SK-N-SH treated with all-trans-retinoic acid at 6 μM for 48 hours (cell line): ENCODE data around the gene DYNLT1.
A peak's percentile ranks its signal among the peaks of the same experiment; 100 is the strongest.

Experiments
- ATAC-seq: fragments of 200-7000 bp; cut with Tn5 transposase; 3 replicates; pipeline ENCODE4 v1.9.1; 2020; ENCODE audit warnings: mild to moderate bottlenecking, moderate library complexity
- ARNTL ChIP-seq: fragments of 450-650 bp; formaldehyde crosslinking; IDR thresholded peaks from 2 replicates; pipeline ENCODE4 v1.5.0; 2020; ENCODE audit warnings: low read depth, mild to moderate bottlenecking, moderate library complexity, borderline replicate concordance
- BACH2 ChIP-seq: fragments of 250-450 bp; sonication (Bioruptor Pico); IDR thresholded peaks from 2 replicates; pipeline ENCODE4 v1.9.0; 2021; ENCODE audit warnings: mild to moderate bottlenecking, borderline replicate concordance
- ESRRG ChIP-seq: fragments of 250-450 bp; sonication (Bioruptor Pico); IDR thresholded peaks from 2 replicates; pipeline ENCODE4 v1.6.1; 2021; ENCODE audit warnings: mild to moderate bottlenecking
- GLIS3 ChIP-seq: fragments of 250-450 bp; sonication (Bioruptor Pico); IDR thresholded peaks from 2 replicates; pipeline ENCODE4 v1.5.0; 2020; ENCODE audit warnings: mild to moderate bottlenecking, moderate library complexity
- ISL1 ChIP-seq: fragments of 250-450 bp; sonication (Bioruptor Pico); IDR thresholded peaks from 2 replicates; pipeline ENCODE4 v2.1.2; 2022; ENCODE audit warnings: mild to moderate bottlenecking, moderate library complexity
- OSR1 ChIP-seq: fragments of 250-450 bp; sonication (Bioruptor Pico); IDR thresholded peaks from 2 replicates; pipeline ENCODE4 v1.8.0; 2022; ENCODE audit warnings: moderate library complexity, mild to moderate bottlenecking, inconsistent platforms
- RARB ChIP-seq: fragments of 250-450 bp; sonication (Bioruptor Pico); IDR thresholded peaks from 2 replicates; pipeline ENCODE4 v1.8.0; 2021; ENCODE audit warnings: mild to moderate bottlenecking, moderate library complexity
- SNAI2 ChIP-seq: fragments of 250-450 bp; sonication (Bioruptor Pico); IDR thresholded peaks from 2 replicates; pipeline ENCODE4 v1.5.0; 2020; ENCODE audit warnings: mild to moderate bottlenecking, moderate library complexity
- TCF4 ChIP-seq: fragments of 250-450 bp; sonication (Bioruptor Pico); IDR thresholded peaks from 2 replicates; pipeline ENCODE4 v1.8.0; 2021; ENCODE audit warnings: mild to moderate bottlenecking, moderate library complexity, borderline replicate concordance
- ZC3H10 ChIP-seq: fragments of 250-450 bp; sonication (Bioruptor Pico); IDR thresholded peaks from 2 replicates; pipeline ENCODE4 v1.5.1; 2021; ENCODE audit warnings: mild to moderate bottlenecking, moderate library complexity
- ZFP3 ChIP-seq: fragments of 250-450 bp; sonication (Bioruptor Pico); IDR thresholded peaks from 2 replicates; pipeline ENCODE4 v1.5.0; 2020; ENCODE audit warnings: mild to moderate bottlenecking, moderate library complexity
- ZFP30 ChIP-seq: fragments of 450-650 bp; formaldehyde crosslinking; IDR thresholded peaks from 2 replicates; pipeline ENCODE4 v1.5.0; 2022; ENCODE audit warnings: mild to moderate bottlenecking, moderate library complexity
- ZNF565 ChIP-seq: fragments of 450-650 bp; formaldehyde crosslinking; conservative IDR thresholded peaks from 2 replicates; pipeline ENCODE4 v1.5.0; 2020; ENCODE audit warnings: low read depth, mild to moderate bottlenecking, moderate library complexity
- ZNF70 ChIP-seq: fragments of 450-650 bp; formaldehyde crosslinking; IDR thresholded peaks from 2 replicates; pipeline ENCODE4 v1.5.0; 2020; ENCODE audit warnings: mild to moderate bottlenecking, moderate library complexity
- ZNF8 ChIP-seq: fragments of 450-650 bp; formaldehyde crosslinking; IDR thresholded peaks from 2 replicates; pipeline ENCODE4 v1.5.0; 2020; ENCODE audit warnings: mild to moderate bottlenecking, moderate library complexity
- TF ChIP-seq, protein P1 (sequence below): fragments of 250-450 bp; sonication (Bioruptor Pico); IDR thresholded peaks from 2 replicates; pipeline ENCODE4 v1.5.1; 2020; ENCODE audit warnings: low read depth, mild to moderate bottlenecking, moderate library complexity
- TF ChIP-seq, protein P2 (sequence below): fragments of 250-450 bp; sonication (Bioruptor Pico); IDR thresholded peaks from 2 replicates; pipeline ENCODE4 v1.5.0; 2020; ENCODE audit warnings: mild to moderate bottlenecking, moderate library complexity
- TF ChIP-seq, protein P3 (sequence below): fragments of 250-450 bp; sonication (Bioruptor Pico); IDR thresholded peaks from 2 replicates; pipeline ENCODE4 v1.8.0; 2021; ENCODE audit warnings: low read depth, mild to moderate bottlenecking, moderate library complexity, borderline replicate concordance
- TF ChIP-seq, protein P4 (sequence below): fragments of 250-450 bp; sonication (Bioruptor Pico); IDR thresholded peaks from 2 replicates; pipeline ENCODE4 v1.8.0; 2020; ENCODE audit warnings: mild to moderate bottlenecking, moderate library complexity, borderline replicate concordance

The DYNLT1 gene

DNA sequence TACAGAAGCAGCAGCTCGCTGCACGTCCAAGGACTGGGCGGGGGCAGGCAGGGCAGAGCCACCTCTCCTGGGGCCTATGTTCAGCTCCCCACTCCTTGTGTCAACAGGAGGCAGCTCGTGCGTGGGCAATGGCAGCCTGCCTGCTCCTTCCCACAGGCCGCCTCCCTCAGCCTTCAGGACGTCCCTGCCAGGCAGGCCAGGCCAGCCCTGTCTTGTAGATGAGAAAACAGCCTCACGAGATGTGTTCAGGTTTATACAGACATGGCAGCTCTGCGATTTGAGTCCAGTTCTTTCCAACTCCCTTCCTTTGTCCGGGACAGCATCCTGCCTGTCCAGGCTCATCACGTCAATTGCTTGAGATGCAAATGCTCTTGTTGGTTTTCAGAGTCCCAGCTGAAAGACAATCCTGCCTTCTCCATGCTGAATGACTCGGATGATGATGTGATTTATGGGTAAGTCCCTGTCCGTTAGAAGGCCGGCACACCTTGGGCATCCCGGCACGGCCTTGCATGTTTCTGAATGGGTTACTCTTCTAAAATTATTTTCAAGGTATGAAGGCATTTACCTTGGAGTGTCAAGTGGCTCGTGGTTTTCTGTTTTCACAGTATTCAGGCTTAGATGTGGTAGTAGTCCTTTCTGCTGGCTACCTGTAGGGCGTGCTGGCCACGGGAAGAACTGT is 13.5 kb downstream of the DYNLT1 start:
- TF ChIP-seq, protein P1, sequence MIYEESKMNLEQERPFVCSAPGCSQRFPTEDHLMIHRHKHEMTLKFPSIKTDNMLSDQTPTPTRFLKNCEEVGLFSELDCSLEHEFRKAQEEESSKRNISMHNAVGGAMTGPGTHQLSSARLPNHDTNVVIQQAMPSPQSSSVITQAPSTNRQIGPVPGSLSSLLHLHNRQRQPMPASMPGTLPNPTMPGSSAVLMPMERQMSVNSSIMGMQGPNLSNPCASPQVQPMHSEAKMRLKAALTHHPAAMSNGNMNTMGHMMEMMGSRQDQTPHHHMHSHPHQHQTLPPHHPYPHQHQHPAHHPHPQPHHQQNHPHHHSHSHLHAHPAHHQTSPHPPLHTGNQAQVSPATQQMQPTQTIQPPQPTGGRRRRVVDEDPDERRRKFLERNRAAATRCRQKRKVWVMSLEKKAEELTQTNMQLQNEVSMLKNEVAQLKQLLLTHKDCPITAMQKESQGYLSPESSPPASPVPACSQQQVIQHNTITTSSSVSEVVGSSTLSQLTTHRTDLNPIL, result no peak
- TF ChIP-seq GLIS3 (CRISPR knock-in tag), result no peak
- no peak for TF ChIP-seq RARB (CRISPR knock-in tag)
- no peak for TF ChIP-seq ZNF70 (CRISPR knock-in tag)
- TF ChIP-seq, protein P2, sequence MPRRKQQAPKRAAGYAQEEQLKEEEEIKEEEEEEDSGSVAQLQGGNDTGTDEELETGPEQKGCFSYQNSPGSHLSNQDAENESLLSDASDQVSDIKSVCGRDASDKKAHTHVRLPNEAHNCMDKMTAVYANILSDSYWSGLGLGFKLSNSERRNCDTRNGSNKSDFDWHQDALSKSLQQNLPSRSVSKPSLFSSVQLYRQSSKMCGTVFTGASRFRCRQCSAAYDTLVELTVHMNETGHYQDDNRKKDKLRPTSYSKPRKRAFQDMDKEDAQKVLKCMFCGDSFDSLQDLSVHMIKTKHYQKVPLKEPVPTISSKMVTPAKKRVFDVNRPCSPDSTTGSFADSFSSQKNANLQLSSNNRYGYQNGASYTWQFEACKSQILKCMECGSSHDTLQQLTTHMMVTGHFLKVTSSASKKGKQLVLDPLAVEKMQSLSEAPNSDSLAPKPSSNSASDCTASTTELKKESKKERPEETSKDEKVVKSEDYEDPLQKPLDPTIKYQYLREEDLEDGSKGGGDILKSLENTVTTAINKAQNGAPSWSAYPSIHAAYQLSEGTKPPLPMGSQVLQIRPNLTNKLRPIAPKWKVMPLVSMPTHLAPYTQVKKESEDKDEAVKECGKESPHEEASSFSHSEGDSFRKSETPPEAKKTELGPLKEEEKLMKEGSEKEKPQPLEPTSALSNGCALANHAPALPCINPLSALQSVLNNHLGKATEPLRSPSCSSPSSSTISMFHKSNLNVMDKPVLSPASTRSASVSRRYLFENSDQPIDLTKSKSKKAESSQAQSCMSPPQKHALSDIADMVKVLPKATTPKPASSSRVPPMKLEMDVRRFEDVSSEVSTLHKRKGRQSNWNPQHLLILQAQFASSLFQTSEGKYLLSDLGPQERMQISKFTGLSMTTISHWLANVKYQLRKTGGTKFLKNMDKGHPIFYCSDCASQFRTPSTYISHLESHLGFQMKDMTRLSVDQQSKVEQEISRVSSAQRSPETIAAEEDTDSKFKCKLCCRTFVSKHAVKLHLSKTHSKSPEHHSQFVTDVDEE (CRISPR knock-in tag), result no peak
- ATAC-seq, result peak; percentile 21

DNA sequence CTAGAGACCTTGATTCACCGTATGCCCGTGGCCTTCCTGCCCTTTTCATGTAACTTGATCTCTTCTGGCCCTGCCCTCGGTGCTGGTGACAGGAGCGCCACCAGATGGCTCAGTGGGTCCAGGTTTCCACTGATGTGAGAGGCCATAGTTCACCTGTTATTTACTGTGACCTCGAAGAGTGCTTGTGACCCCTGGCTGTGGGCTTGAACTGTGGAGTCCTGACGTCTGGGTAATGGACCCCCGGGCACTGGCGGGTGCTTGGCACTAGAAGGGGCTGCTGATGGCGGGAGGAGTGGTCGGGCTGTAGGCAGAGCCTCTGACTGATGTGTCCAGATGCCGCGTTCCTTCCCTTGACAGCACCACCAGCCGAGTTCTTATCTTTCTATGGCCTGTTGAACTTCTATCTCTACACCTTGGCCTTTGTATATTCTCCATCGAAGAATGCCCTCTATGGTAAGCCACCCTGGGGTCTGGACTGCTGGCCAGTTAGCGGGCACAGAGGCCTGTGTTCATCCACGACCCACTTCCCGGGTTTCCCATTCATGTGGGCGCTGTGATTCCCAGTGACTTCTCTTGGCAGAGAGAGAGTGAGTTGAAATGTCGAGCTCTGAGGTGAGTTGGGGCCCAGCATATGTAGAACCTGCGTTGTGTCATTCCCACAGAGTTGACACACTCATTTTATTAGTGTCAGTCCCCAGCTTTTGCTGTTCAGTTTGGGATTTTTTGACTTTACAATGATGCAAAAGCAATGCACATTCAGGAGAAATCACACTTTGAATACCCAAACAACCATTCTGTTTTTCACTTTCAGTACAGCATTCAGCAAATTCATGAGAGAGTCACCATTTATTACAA is 14.9 kb downstream of the DYNLT1 start:
- TF ChIP-seq OSR1 (CRISPR knock-in tag) (no peak), ISL1 (CRISPR knock-in tag) (no peak), TCF4 (CRISPR knock-in tag) (no peak), BACH2 (CRISPR knock-in tag) (no peak), ZFP30 (CRISPR knock-in tag) (no peak), ZC3H10 (CRISPR knock-in tag) (no peak), ESRRG (no peak), ZNF8 (CRISPR knock-in tag) (no peak), SNAI2 (no peak), ZNF565 (CRISPR knock-in tag) (no peak), ZFP3 (CRISPR knock-in tag) (no peak), RARB (CRISPR knock-in tag) (no peak), ZNF70 (CRISPR knock-in tag) (no peak), ARNTL (CRISPR knock-in tag) (no peak), GLIS3 (CRISPR knock-in tag) (no peak)
- TF ChIP-seq, protein P3, sequence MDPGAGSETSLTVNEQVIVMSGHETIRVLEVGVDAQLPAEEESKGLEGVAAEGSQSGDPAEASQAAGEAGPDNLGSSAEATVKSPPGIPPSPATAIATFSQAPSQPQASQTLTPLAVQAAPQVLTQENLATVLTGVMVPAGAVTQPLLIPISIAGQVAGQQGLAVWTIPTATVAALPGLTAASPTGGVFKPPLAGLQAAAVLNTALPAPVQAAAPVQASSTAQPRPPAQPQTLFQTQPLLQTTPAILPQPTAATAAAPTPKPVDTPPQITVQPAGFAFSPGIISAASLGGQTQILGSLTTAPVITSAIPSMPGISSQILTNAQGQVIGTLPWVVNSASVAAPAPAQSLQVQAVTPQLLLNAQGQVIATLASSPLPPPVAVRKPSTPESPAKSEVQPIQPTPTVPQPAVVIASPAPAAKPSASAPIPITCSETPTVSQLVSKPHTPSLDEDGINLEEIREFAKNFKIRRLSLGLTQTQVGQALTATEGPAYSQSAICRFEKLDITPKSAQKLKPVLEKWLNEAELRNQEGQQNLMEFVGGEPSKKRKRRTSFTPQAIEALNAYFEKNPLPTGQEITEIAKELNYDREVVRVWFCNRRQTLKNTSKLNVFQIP, result no peak
- TF ChIP-seq, protein P2 (CRISPR knock-in tag), result no peak
- no peak for ATAC-seq

DNA sequence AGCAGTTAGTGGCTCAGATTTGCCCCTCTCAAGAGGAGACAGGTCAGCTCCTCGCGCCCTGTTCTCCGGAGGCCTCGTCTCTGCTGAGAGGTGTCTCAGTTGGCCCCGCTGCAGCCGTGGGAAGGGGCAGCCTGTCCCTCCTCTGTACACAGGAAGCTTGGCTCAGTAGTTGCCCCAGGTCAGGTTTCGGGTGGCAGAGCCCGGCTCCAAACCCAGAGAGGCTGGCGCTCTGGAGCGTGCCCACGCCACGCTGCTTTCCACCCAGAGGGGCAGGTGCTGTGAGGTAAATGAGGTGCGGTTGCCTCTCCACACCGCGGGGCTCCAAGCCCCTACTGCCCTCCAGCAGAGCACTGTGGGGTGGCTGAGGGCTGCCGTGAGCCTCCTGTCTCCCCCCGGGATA is 16.0 kb downstream of the DYNLT1 start:
- no peak for ATAC-seq
- TF ChIP-seq ZNF565 (CRISPR knock-in tag) (no peak), ARNTL (CRISPR knock-in tag) (no peak), ZFP3 (CRISPR knock-in tag) (no peak)
- TF ChIP-seq, protein P4, sequence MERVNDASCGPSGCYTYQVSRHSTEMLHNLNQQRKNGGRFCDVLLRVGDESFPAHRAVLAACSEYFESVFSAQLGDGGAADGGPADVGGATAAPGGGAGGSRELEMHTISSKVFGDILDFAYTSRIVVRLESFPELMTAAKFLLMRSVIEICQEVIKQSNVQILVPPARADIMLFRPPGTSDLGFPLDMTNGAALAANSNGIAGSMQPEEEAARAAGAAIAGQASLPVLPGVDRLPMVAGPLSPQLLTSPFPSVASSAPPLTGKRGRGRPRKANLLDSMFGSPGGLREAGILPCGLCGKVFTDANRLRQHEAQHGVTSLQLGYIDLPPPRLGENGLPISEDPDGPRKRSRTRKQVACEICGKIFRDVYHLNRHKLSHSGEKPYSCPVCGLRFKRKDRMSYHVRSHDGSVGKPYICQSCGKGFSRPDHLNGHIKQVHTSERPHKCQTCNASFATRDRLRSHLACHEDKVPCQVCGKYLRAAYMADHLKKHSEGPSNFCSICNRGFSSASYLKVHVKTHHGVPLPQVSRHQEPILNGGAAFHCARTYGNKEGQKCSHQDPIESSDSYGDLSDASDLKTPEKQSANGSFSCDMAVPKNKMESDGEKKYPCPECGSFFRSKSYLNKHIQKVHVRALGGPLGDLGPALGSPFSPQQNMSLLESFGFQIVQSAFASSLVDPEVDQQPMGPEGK (CRISPR knock-in tag), result no peak
- TF ChIP-seq, protein P1, result no peak
- TF ChIP-seq, protein P3, result no peak
